A549 (cell line): ENCODE data around the gene DNASE1L1. TPM values are rescaled to one million over a fixed set of nuclear protein-coding genes. Genes with fewer than 3 reads are reported as not detected.
A peak's percentile ranks its signal among the peaks of the same experiment; 100 is the strongest.

Experiments used
- ATAC-seq, 2 experiments: fragments of 200-7000 bp in 1 of 2; fragments of >200 bp in 1 of 2; cut with Nextera tagmentation in 1 of 2; cut with Tn5 transposase in 1 of 2; 3 replicates each; pipeline versions ENCODE4 v1.8.0 to v1.9.1; 2018 to 2020; ENCODE audit warnings: mild to moderate bottlenecking in 1 of 2, moderate library complexity in 1 of 2
- CTCF ChIA-PET: fragments of 300-600 bp; sonication (Branson Sonifier 250); formaldehyde crosslinking; extraction: SDS; loops from one replicate; lab custom pipeline; 2021; ENCODE audit warnings: antibody characterized with exemption, inconsistent platforms; lab: Yijun Ruan, JAX
- POLR2A ChIA-PET: fragments of 350-600 bp; formaldehyde crosslinking; extraction: SDS; loops from one replicate; lab custom pipeline; 2021; ENCODE audit warnings: antibody characterized with exemption, inconsistent platforms; lab: Yijun Ruan, JAX
- DNase-seq, 2 experiments: peaks; one replicate each; pipeline versions ENCODE4 v3.0.0 to v3.0.0-alpha.2; 2011 to 2016; ENCODE audit warnings: low read depth in 1 of 2, low spot score in 1 of 2
- FAIRE-seq: peaks from 2 replicates; lab custom pipeline; 2011; peaks lifted over from hg19 to GRCh38; lab: Jason Lieb, UNC
- H3K27ac ChIP-seq, 2 experiments: fragments of >200 bp; sonication (Bioruptor Twin); formaldehyde crosslinking; 3 replicates each; pipeline ENCODE4 v1.5.1; 2016 to 2017
- H3K4me1 ChIP-seq: fragments of >200 bp; sonication (Bioruptor Twin); formaldehyde crosslinking; 3 replicates; pipeline ENCODE4 v1.6.1; 2016
- H3K4me2 ChIP-seq: fragments of >200 bp; sonication (Bioruptor Twin); formaldehyde crosslinking; 3 replicates; pipeline ENCODE4 v1.6.1; 2016
- H3K4me3 ChIP-seq: fragments of >200 bp; sonication (Bioruptor Twin); formaldehyde crosslinking; 3 replicates; pipeline ENCODE4 v1.5.1; 2016
- H3K9me3 ChIP-seq: fragments of >200 bp; sonication (Bioruptor Twin); formaldehyde crosslinking; 3 replicates; pipeline ENCODE4 v1.6.1; 2016
- ATOH8 ChIP-seq: fragments of 250-450 bp; sonication (Bioruptor Pico); IDR thresholded peaks from 2 replicates; pipeline ENCODE4 v1.5.0; 2020; ENCODE audit warnings: low read depth, mild to moderate bottlenecking, moderate library complexity
- BHLHE40 ChIP-seq: IDR thresholded peaks from 2 replicates; pipeline ENCODE4 v1.6.1; 2012; ENCODE audit warnings: low read depth, low read length, inconsistent platforms
- CHD2 ChIP-seq: fragments of 150-350 bp; IDR thresholded peaks from 2 replicates; pipeline ENCODE4 v1.6.1; 2014; ENCODE audit warnings: low read length; ENCODE audit not compliant: partially characterized antibody
- E2F6 ChIP-seq: IDR thresholded peaks from 2 replicates; pipeline ENCODE4 v1.6.1; 2012; ENCODE audit warnings: low read depth, borderline replicate concordance
- EHMT2 ChIP-seq: fragments of 200-600 bp; sonication (generic); IDR thresholded peaks from 2 replicates; pipeline ENCODE4 v1.6.1; 2016; ENCODE audit warnings: antibody characterized with exemption, low read depth, mild to moderate bottlenecking, moderate library complexity
- HEYL ChIP-seq: fragments of 250-450 bp; sonication (Bioruptor Pico); IDR thresholded peaks from 2 replicates; pipeline ENCODE4 v1.8.0; 2021; ENCODE audit warnings: mild to moderate bottlenecking, moderate library complexity
- HMGXB4 ChIP-seq: fragments of 250-450 bp; sonication (Bioruptor Pico); IDR thresholded peaks from 2 replicates; pipeline ENCODE4 v1.5.0; 2021; ENCODE audit warnings: mild to moderate bottlenecking, moderate library complexity, borderline replicate concordance
- JUN ChIP-seq, 2 experiments: fragments of >200 bp; sonication (Bioruptor Twin); formaldehyde crosslinking; IDR thresholded peaks; 2 replicates in 1 of 2; 3 replicates in 1 of 2; pipeline ENCODE4 v1.6.1; 2016 to 2017
- KDM1A ChIP-seq: fragments of 200-600 bp; sonication (generic); IDR thresholded peaks from 2 replicates; pipeline ENCODE4 v1.6.1; 2016; ENCODE audit warnings: low read depth, mild to moderate bottlenecking
- KDM5A ChIP-seq: fragments of 200-600 bp; sonication (generic); IDR thresholded peaks from 2 replicates; pipeline ENCODE4 v1.6.1; 2016; ENCODE audit warnings: antibody characterized with exemption, mild to moderate bottlenecking
- MAX ChIP-seq: IDR thresholded peaks from 2 replicates; pipeline ENCODE4 v1.6.1; 2012
- NFE2L2 ChIP-seq: fragments of 150-350 bp; conservative IDR thresholded peaks from 2 replicates; pipeline ENCODE4 v1.6.1; 2014; ENCODE audit warnings: low read length
- NPAS2 ChIP-seq: fragments of 250-450 bp; sonication (Bioruptor Pico); IDR thresholded peaks from 2 replicates; pipeline ENCODE4 v1.8.0; 2022; ENCODE audit warnings: mild to moderate bottlenecking, moderate library complexity, borderline replicate concordance
- RAD21 ChIP-seq, 2 experiments: fragments of >200 bp in 1 of 2; sonication (Bioruptor Twin) in 1 of 2; formaldehyde crosslinking in 1 of 2; IDR thresholded peaks in 1 of 2; conservative IDR thresholded peaks in 1 of 2; 2 replicates in 1 of 2; 3 replicates in 1 of 2; pipeline ENCODE4 v1.6.1; 2012 to 2018; ENCODE audit warnings: inconsistent platforms in 1 of 2
- REST ChIP-seq: fragments of 200-600 bp; sonication (generic); IDR thresholded peaks from 2 replicates; pipeline ENCODE4 v1.6.1; 2016; ENCODE audit warnings: antibody characterized with exemption, mild to moderate bottlenecking, moderate library complexity
- SMC3 ChIP-seq: fragments of >200 bp; sonication (Bioruptor Twin); formaldehyde crosslinking; IDR thresholded peaks from 3 replicates; pipeline ENCODE4 v1.6.1; 2018; ENCODE audit warnings: inconsistent platforms
- USF2 ChIP-seq: fragments of 450-650 bp; IDR thresholded peaks from 2 replicates; pipeline ENCODE4 v1.6.1; 2014; ENCODE audit warnings: antibody characterized with exemption
- ZC3H11A ChIP-seq: fragments of 450-650 bp; IDR thresholded peaks from 2 replicates; pipeline ENCODE4 v1.6.1; 2014; ENCODE audit warnings: antibody characterized with exemption, mild to moderate bottlenecking
- ZFP36 ChIP-seq: fragments of 450-650 bp; IDR thresholded peaks from 2 replicates; pipeline ENCODE4 v1.6.1; 2014; ENCODE audit warnings: borderline replicate concordance; ENCODE audit not compliant: partially characterized antibody
- WGBS: methylation state at CpG from one replicate; pipeline ENCODE4 v1.1.6; 2017; ENCODE audit errors: missing lambda C conversion rate; 5-methylcytosine and 5-hydroxymethylcytosine counted together
- polyA plus RNA-seq, 4 experiments: library from polyadenylated mRNA; depleted of rRNA in 3 of 4; stranded (reverse); fragments of >200 nt; fragmentation: RNase III in 1 of 4; extraction: RNeasy Plus Mini Kit Qiagen cat#74134 plus additional on column Dnase treatment in 1 of 4; gene quantifications; 2 replicates in 3 of 4; 3 replicates in 1 of 4; pipeline ENCODE4 v1.2.3, GENCODE V29; 2011 to 2017

Gene DNASE1L1
- polyA plus RNA-seq, 2 of the 4 experiments (the other 2 are of a cell fraction) = 14.3 to 24.5 TPM

GRCh38 chrX:154365997-154366665 lies 42.9 kb downstream of the DNASE1L1 start:
- Histone ChIP-seq H3K4me1 (peaks cover 57% of the 10 kb centered on the region), H3K4me3 (peak overlapping the region; percentile 20; the same call in 1 of the 3 replicates), H3K4me2 (peak overlapping the region; percentile 93), H3K27ac (peak overlapping the region; percentile 98 to 100; a peak in 5 of 6 replicates), H3K9me3 (no peaks in the 10 kb centered on the region)
- TF ChIP-seq SMC3 (no peak), REST (0 out of 2 replicates have a peak, but pooled peaks have one; percentile 1)
- ChIA-PET CTCF (interaction anchor here (1.4 to 2.6 kb wide), 3 partner anchors 8 to 18 kb away, joined by 3 to 14 read pairs (median 9); partner anchors contain the start of gene FLNA), POLR2A (interaction anchor here (1.0 kb wide), 1 partner anchor 31 kb away, joined by 3 read pairs; no protein-coding TSS in a partner anchor)
- no peak for ATAC-seq
- no peak for FAIRE-seq
- 92% methylated on average over 9 of the region's 32 CpGs for WGBS
- DNase-seq = no peak

GRCh38 chrX:154365052-154365600 lies 43.9 kb downstream of the DNASE1L1 start:
- ATAC-seq (no peak), FAIRE-seq (no peak), DNase-seq (no peak)
- TF ChIP-seq JUN (IDR thresholded peaks at IDR 0.05) (no peak), EHMT2 (no peak), BHLHE40 (no peak), ZC3H11A (no peak), KDM1A (no peak), NFE2L2 (no peak), HEYL (CRISPR knock-in tag) (no peak), KDM5A (no peak), NPAS2 (CRISPR knock-in tag) (no peak), MAX (no peak), RAD21 (conservative IDR thresholded peaks at IDR 0.05 in 1 of 2, IDR thresholded peaks at IDR 0.05 in 1 of 2) (no peak), USF2 (no peak), ZFP36 (no peak), HMGXB4 (no peak), ATOH8 (CRISPR knock-in tag) (no peak), CHD2 (no peak), E2F6 (no peak)
- ChIA-PET POLR2A (no interaction called here), CTCF (interaction anchor here (0.9 to 2.6 kb wide), 4 partner anchors 8 to 17 kb away, joined by 3 to 14 read pairs (median 7); partner anchors contain the start of gene FLNA)
- H3K4me2 ChIP-seq = peak overlapping the region; percentile 93; the same call in 2 of the 3 replicates
- no peak overlapping the region for H3K4me3 ChIP-seq
- H3K9me3 ChIP-seq = no peaks in the 10 kb centered on the region
- WGBS = 79% methylated on average over 12 of the region's 20 CpGs
- H3K27ac ChIP-seq = peak overlapping the region in 1 of 2 experiments; percentile 100; a peak in 2 of 6 replicates
- peaks cover 63% of the 10 kb centered on the region for H3K4me1 ChIP-seq
